GM18517 (cell line): Measurements from ENCODE around the gene NUDT14.

Experiments used
- ATAC-seq: cut with Tn5 transposase; IDR thresholded peaks from one replicate; pipeline ENCODE4 v1.9.1; 2021; ENCODE audit warnings: mild to moderate bottlenecking, moderate library complexity; ENCODE audit not compliant: unreplicated experiment

Gene NUDT14

GRCh38 chr14:105149146-105149781 lies 31.8 kb downstream of the NUDT14 start:
- ATAC-seq = no peak

- no peak for ATAC-seq
Measured at GRCh38 chr14:105148604-105149145, 32.4 kb downstream of the NUDT14 start.

GRCh38 chr14:105147671-105148603 lies 33.2 kb downstream of the NUDT14 start:
- ATAC-seq = no peak

- no peak for ATAC-seq
Measured at GRCh38 chr14:105146976-105147635, 34.0 kb downstream of the NUDT14 start.

GRCh38 chr14:105146181-105146975 lies 34.7 kb downstream of the NUDT14 start:
- no peak for ATAC-seq

- ATAC-seq = no peak
Measured at GRCh38 chr14:105145381-105146180, 35.5 kb downstream of the NUDT14 start.

GRCh38 chr14:105144666-105145380 lies 36.3 kb downstream of the NUDT14 start:
- ATAC-seq = no peak

- no peak for ATAC-seq
Measured at GRCh38 chr14:105144026-105144665, 37.0 kb downstream of the NUDT14 start.

- ATAC-seq = no peak
Measured at GRCh38 chr14:105143451-105144025, 37.6 kb downstream of the NUDT14 start.

- ATAC-seq = no peak
Measured at GRCh38 chr14:105142651-105143450, 38.3 kb downstream of the NUDT14 start.

- ATAC-seq = no peak
Measured at GRCh38 chr14:105141486-105142281, 39.4 kb downstream of the NUDT14 start.

- ATAC-seq = no peak
Measured at GRCh38 chr14:105141026-105141425, 40.1 kb downstream of the NUDT14 start.

- no peak for ATAC-seq
Measured at GRCh38 chr14:105140581-105140980, 40.5 kb downstream of the NUDT14 start.

GRCh38 chr14:105139831-105140239 lies 41.3 kb downstream of the NUDT14 start:
- no peak for ATAC-seq

- ATAC-seq = no peak
Measured at GRCh38 chr14:105139212-105139825, 41.8 kb downstream of the NUDT14 start.

- no peak for ATAC-seq
Measured at GRCh38 chr14:105138551-105139111, 42.5 kb downstream of the NUDT14 start.
